Tibial artery (tissue), 4 donors: ENCODE measurements around the gene CHST11.

Source experiments
- DNase-seq, 2 donors: peaks; one replicate each; pipeline ENCODE4 v3.0.0-alpha.2; 2019
- H3K27ac ChIP-seq, 2 donors: fragments of 200-600 bp; sonication (generic) in 1 of 2; 1 replicate in 1 of 2; 2 replicates in 1 of 2; pipeline ENCODE4 v1.5.1; 2018 to 2019; ENCODE audit warnings: mild to moderate bottlenecking in 1 of 2
- H3K27me3 ChIP-seq, 2 donors: fragments of 200-600 bp; sonication (generic) in 1 of 2; one replicate each; pipeline versions ENCODE4 v1.5.1 to v1.6.0; 2016 to 2019
- H3K36me3 ChIP-seq, 3 donors: fragments of 200-600 bp; sonication (generic) in 2 of 3; one replicate each; pipeline ENCODE4 v1.5.1; 2016 to 2019; ENCODE audit warnings: mild to moderate bottlenecking in 2 of 3
- H3K4me1 ChIP-seq, 4 donors: fragments of 200-600 bp; sonication (generic) in 2 of 4; 1 replicate in 3 of 4; 2 replicates in 1 of 4; pipeline ENCODE4 v1.5.1; 2016 to 2019
- H3K4me3 ChIP-seq, 2 donors: fragments of 200-600 bp; sonication (generic) in 1 of 2; 1 replicate in 1 of 2; 2 replicates in 1 of 2; pipeline ENCODE4 v1.5.1; 2018 to 2019; ENCODE audit warnings: mild to moderate bottlenecking in 2 of 2
- H3K9me3 ChIP-seq, 3 donors: fragments of 200-600 bp; sonication (generic) in 1 of 3; one replicate each; pipeline ENCODE4 v1.5.1; 2016 to 2019
- CTCF ChIP-seq, 2 experiments: fragments of 200-600 bp in 1 of 2; fragments of 450-650 bp in 1 of 2; IDR thresholded peaks; one replicate each; pipeline ENCODE4 v1.5.1; 2017 to 2019; ENCODE audit warnings: antibody characterized with exemption in 2 of 2, mild to moderate bottlenecking in 1 of 2, moderate library complexity in 1 of 2
- intact Hi-C: fragments of 100-400 bp; cut with DNase I; formaldehyde crosslinking; loops from one replicate; pipeline ENCODE4 v1.15.0; 2023; ENCODE audit warnings: low total_unique reads

CHST11 gene

GRCh38 chr12:104712477-104712876 is 255.7 kb downstream of the CHST11 start:
- no peaks in the 10 kb centered on the region for H3K36me3 ChIP-seq
- H3K4me1 ChIP-seq: peaks cover 0 to 14% (median 6%) of the 10 kb centered on the region in 4 donors
- H3K9me3 ChIP-seq: no peaks in the 10 kb centered on the region
- no peak for TF ChIP-seq CTCF (IDR thresholded peaks at IDR 0.05)
- intact Hi-C loops: no loop called here
- no peak overlapping the region for H3K27ac ChIP-seq
- DNase-seq: no peak
- H3K27me3 ChIP-seq: no peaks in the 10 kb centered on the region
- no peak overlapping the region for H3K4me3 ChIP-seq

GRCh38 chr12:104712968-104713367 is 256.2 kb downstream of the CHST11 start:
- no peaks in the 10 kb centered on the region for H3K9me3 ChIP-seq
- peaks cover 0 to 14% (median 6%) of the 10 kb centered on the region in 4 donors for H3K4me1 ChIP-seq
- H3K27me3 ChIP-seq: no peaks in the 10 kb centered on the region
- no peak for TF ChIP-seq CTCF (IDR thresholded peaks at IDR 0.05)
- no peak overlapping the region for H3K27ac ChIP-seq
- no peak for DNase-seq
- H3K4me3 ChIP-seq: no peak overlapping the region
- intact Hi-C loops: no loop called here
- H3K36me3 ChIP-seq: no peaks in the 10 kb centered on the region

DNA sequence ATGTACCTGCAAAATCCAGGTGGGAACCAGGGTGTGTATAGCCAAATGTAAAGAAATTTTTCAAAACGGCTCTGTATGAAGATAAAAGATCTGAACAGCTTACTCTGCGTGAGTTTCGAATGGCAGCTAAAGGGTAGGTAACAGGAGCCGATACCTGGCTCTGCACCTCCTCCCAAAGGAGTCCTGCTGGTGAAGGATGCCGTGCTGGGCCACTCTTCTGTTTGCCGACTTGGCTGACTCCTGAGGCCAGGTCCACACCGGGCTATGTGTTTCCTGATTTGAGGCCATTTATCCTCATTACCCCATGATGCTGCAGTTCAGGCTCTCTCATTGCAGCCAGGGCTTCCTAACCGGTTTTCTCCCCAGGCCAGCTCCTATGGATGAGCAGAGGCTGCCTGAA is 256.7 kb downstream of the CHST11 start:
- H3K36me3 ChIP-seq: no peaks in the 10 kb centered on the region
- intact Hi-C loops: no loop called here

DNA sequence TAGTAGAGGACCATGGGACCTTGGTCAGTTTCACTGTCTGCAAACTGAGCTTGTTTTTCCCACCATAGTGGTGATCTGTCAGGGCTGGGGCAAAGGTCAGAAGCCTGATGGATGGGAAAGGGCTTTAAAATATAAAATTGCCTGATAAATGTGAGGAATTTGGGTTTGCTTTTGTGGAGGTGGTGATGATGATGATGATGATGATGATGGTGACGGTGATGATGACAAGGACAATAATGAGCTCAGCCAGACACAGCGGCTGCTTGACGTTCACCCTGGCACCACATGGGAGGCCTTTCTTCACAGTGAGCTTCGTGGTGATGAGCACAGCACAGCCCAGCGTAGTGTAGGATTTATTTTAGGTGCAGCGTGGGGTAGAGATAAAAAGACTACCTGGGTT is 257.6 kb downstream of the CHST11 start:
- H3K9me3 ChIP-seq: no peaks in the 10 kb centered on the region
- intact Hi-C loops: no loop called here
- no peak for TF ChIP-seq CTCF (IDR thresholded peaks at IDR 0.05)
- DNase-seq: no peak
- peaks cover 0 to 14% (median 6%) of the 10 kb centered on the region in 4 donors for H3K4me1 ChIP-seq
- H3K27ac ChIP-seq: no peak overlapping the region
- no peaks in the 10 kb centered on the region for H3K36me3 ChIP-seq
- H3K27me3 ChIP-seq: no peaks in the 10 kb centered on the region
- H3K4me3 ChIP-seq: no peak overlapping the region

More for the DNA sequence above, 256.7 kb downstream of the CHST11 start:
- Histone ChIP-seq H3K4me1 (peaks cover 0 to 14% (median 6%) of the 10 kb centered on the region in 4 donors), H3K4me3 (no peak overlapping the region), H3K27me3 (no peaks in the 10 kb centered on the region), H3K9me3 (no peaks in the 10 kb centered on the region), H3K27ac (no peak overlapping the region)
- no peak for TF ChIP-seq CTCF (IDR thresholded peaks at IDR 0.05)
- no peak for DNase-seq

DNA sequence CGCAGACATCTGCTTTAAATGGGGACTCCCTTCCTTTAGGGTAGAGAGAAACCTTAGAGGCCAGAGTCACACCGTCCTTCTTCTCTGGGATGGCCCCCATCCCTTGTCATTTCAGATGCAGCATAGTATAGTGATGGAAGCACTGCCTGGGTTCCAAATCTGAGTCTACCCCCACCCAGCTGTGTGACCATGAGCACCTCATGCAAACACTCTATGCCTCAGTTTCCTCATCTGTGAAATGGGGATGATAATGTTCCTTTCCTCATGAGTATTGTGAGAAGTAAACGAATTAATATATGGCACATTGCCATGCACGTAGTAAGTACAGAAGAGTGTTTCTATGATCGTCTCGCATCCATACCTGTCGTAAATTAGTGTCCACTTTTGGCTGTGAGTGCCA is 259.4 kb downstream of the CHST11 start:
- H3K36me3 ChIP-seq: no peaks in the 10 kb centered on the region
- no peak overlapping the region for H3K27ac ChIP-seq

More for the DNA sequence above, 259.4 kb downstream of the CHST11 start:
- TF ChIP-seq CTCF (IDR thresholded peaks at IDR 0.05): no peak
- DNase-seq: no peak
- intact Hi-C loops: no loop called here
- Histone ChIP-seq H3K4me1 (peaks cover 0 to 4% (median 2%) of the 10 kb centered on the region in 4 donors), H3K4me3 (no peak overlapping the region), H3K9me3 (no peaks in the 10 kb centered on the region), H3K27me3 (no peaks in the 10 kb centered on the region)
